HFF-Myc (cell line): ENCODE data around the gene TRPC4AP.
"Not testable (repeated sequence)": the region's sequence is repeated elsewhere in the genome, so short reads cannot be mapped to it uniquely, and the experiment has no call there.

ENCODE experiments used
- DNase-seq: peaks from one replicate; pipeline ENCODE4 v3.0.0-alpha.2; 2011; ENCODE audit warnings: low read depth; ENCODE audit errors: extremely low read depth
- H3K4me3 ChIP-seq: replicated peaks from 2 replicates; pipeline ENCODE4 v1.5.1; 2011; ENCODE audit warnings: low read depth, mild to moderate bottlenecking, control low read depth, low read length
- TF ChIP-seq, protein P1 (sequence below): IDR thresholded peaks from 2 replicates; pipeline ENCODE4 v1.5.1; 2012; ENCODE audit warnings: mild to moderate bottlenecking, low read depth, low read length, control low read depth; ENCODE audit errors: missing control alignments

TRPC4AP gene

DNA sequence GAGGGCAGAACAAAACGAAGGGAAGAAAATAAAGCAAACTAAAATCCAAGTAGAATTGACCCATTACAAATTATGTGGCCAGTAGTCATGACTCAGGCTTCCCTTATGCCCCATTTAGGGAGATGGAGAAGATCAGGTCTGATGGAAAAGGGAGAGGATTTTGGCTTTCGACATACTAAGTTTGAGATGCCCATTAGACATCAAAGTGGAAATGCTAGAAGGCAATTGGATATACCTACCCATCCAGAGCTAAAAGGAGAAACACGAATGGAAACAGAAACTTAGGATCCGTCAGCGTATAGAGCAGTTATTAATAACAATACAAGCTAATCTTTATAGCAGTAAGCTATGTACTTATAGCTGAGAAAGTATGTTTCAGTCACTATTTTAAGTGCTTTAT, 4.8 kb downstream of the TRPC4AP start:
- TF ChIP-seq, protein P1, sequence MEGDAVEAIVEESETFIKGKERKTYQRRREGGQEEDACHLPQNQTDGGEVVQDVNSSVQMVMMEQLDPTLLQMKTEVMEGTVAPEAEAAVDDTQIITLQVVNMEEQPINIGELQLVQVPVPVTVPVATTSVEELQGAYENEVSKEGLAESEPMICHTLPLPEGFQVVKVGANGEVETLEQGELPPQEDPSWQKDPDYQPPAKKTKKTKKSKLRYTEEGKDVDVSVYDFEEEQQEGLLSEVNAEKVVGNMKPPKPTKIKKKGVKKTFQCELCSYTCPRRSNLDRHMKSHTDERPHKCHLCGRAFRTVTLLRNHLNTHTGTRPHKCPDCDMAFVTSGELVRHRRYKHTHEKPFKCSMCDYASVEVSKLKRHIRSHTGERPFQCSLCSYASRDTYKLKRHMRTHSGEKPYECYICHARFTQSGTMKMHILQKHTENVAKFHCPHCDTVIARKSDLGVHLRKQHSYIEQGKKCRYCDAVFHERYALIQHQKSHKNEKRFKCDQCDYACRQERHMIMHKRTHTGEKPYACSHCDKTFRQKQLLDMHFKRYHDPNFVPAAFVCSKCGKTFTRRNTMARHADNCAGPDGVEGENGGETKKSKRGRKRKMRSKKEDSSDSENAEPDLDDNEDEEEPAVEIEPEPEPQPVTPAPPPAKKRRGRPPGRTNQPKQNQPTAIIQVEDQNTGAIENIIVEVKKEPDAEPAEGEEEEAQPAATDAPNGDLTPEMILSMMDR = no peak
- no peak overlapping the region for H3K4me3 ChIP-seq
- DNase-seq = no peak

DNA sequence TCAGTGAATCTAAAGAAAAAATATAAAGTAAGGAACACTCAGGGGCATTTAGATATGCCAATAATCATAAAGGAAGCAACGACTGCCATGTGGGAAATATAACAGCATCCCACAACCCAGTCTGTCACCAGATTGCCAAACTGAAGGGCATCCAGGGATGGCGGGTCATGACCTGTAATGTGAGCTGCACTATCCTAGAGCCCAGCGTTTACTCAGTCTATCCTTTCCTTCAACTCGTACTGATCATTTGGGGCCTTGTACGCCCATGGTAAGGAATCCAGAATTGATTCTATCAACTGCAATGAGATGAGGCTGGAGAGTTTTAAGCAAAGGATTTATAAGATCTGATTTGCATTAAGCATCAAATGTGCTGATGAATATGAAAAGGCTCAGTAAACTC, 5.3 kb downstream of the TRPC4AP start:
- no peak overlapping the region for H3K4me3 ChIP-seq
- TF ChIP-seq, protein P1 = no peak

DNA sequence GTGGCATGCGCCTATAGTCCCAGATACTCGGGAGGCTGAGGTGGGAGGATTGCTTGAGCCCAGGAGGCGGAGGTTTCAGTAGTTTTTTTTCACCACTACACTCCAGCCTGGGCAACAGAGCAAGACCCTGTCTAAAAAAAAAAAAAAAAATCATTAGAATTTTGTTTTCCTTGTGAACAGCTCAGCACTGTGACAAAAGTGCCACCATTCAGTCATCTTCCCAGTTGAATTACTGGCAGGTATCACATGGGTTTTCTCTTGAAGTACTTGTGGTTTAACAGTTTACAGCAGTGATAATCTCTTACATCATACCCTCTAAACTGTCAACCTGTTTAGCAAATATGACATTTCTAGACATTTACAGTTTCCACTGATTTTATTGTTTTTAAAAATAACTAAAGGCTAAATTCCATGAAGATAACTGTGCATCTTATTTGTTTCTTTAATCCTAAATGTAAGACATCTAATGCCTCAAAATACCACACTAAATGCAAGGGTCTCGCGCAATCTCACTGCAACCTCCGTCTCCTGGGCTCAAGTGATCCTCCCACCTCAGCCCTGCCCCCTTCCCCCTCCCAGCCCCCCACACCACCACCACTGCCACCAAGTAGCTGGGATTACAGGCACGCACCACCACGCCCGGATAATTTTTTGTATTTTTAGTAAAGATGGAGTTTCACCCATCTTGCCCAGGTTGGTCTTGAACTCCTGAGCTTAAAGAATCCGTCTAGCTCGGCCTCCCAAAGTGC, 7.0 kb downstream of the TRPC4AP start:
- TF ChIP-seq, protein P1 = no peak
- DNase-seq = no peak
- no peak overlapping the region for H3K4me3 ChIP-seq

More for the DNA sequence above, 5.3 kb downstream of the TRPC4AP start:
- no peak for DNase-seq

DNA sequence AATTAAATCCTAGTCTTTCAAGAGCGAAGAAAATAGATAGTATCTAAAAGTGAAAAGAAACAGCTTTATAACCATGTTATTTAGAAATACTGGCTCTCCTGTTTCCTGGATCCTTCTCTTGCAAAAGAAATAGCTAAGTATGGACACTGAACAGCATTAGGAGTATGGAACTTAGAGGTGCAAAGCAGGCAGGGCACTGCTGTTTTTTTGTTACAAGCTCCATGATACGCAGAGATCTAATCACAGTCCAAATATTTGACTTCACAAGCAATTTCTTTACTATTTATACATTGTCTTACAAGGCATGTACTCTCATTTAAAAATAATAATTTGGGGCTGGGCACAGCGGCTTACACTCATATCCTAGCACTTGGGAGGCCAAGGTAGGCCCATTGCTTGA, 7.6 kb downstream of the TRPC4AP start:
- DNase-seq = no peak
- H3K4me3 ChIP-seq = no peak overlapping the region
- TF ChIP-seq, protein P1 = no peak

DNA sequence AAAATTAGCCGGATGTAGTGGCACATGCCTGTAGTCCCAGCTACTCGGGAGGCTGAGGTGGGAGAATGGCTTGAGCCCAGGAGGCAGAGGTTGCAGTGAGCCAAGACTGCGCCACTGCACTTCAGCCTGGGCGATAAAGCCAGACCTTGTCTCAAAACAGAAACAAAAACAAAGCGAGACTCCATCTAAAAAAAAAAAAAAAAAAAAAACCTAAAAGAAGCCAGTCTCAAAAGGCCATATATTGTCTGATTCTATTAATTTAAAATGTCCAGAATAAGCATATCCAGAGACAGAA, 12.3 kb downstream of the TRPC4AP start:
- not testable (repeated sequence) for H3K4me3 ChIP-seq, DNase-seq

DNA sequence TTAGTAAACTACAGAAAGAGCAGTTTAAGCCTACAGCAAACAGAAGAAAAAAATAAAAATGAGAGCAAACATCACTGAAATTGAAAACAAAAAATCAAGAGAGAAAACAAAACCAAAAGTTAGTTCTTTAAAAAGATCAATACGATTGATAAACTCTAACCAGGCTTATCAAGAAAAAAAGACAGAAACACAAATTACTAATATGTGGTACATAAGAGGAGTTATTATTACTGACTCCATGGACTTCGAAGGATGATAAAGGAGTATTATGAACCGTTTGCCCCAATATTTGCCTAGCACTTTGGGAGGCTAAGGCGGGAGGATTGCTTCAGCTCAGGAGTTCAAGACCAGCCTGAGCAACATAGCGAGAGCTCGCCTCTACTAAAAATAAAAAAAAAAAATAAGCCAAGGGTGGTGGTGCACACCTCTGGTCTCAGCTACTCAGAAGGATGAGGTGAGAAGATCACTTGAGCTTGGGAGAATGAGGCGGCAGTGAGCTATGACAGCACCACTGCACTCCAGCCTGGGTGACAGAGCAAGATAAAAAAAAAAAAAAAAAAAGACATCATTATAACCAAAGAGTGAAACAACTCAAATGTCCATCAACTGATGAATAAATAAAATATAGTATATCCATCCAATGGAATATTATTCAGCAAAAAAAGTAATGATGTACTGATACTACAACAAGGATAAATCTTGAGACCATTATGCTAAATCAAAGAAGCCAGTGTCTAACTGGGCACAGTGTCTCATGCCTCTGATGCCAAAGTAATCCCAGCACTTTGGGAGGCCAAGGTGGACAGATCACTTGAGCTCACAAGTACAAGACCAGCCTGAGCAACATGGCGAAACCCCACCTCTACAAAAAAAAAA, 12.9 kb downstream of the TRPC4AP start:
- no peak overlapping the region for H3K4me3 ChIP-seq
- DNase-seq = no peak
- TF ChIP-seq, protein P1 = no peak

DNA sequence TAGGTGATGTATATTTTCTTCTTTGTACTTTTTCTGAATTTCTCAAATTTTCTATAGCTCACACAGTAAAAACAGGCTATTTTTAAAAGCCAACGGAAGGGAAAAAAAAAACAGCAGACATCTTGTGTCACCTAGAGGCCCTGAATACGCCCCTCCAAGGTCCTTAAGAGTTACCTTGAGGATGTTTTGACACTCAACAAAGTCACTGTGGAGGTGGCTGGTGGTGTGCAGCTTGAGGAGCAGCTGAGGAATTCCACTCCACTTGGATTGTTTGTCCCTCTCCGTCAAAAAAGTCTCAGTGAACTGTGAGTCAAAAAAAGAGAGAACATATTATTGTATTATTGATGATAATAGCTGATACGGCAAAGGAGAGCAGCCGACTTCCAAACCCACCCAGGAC, 14.7 kb downstream of the TRPC4AP start:
- TF ChIP-seq, protein P1 = no peak
- no peak for DNase-seq
- H3K4me3 ChIP-seq = no peak overlapping the region
